Ureter (tissue), 1 donor: Measurements from ENCODE around the gene SYT8. TPM values are rescaled to one million over a fixed set of nuclear protein-coding genes. Genes with fewer than 3 reads are reported as not detected.

ENCODE experiments used
- DNase-seq: peaks from one replicate; pipeline ENCODE4 v3.0.0-alpha.2; 2020; ENCODE audit warnings: low spot score
- total RNA-seq: library from RNA; stranded (reverse); gene quantifications from one replicate; pipeline ENCODE4 v1.2.4, GENCODE V29; 2023
- donor health status: DM: yes; HTN: yes; CAD: no.

SYT8 gene
- total RNA-seq, 1 donor from 2014 or later: 159 TPM

GRCh38 chr11:1817511-1817910 lies 17.3 kb upstream of the SYT8 start:
- DNase-seq: no peak

GRCh38 chr11:1819074-1819473 lies 15.7 kb upstream of the SYT8 start:
- DNase-seq: no peak

GRCh38 chr11:1820463-1821325 lies 14.1 kb upstream of the SYT8 start:
- no peak for DNase-seq

- no peak for DNase-seq
Measured at GRCh38 chr11:1821562-1821961, 13.2 kb upstream of the SYT8 start.

GRCh38 chr11:1822648-1823375 lies 12.0 kb upstream of the SYT8 start:
- no peak for DNase-seq

- DNase-seq: no peak
Measured at GRCh38 chr11:1823376-1824220, 11.2 kb upstream of the SYT8 start.

GRCh38 chr11:1824221-1825038 lies 10.4 kb upstream of the SYT8 start:
- no peak for DNase-seq

- DNase-seq: no peak
Measured at GRCh38 chr11:1825039-1825740, 9.6 kb upstream of the SYT8 start.

- DNase-seq: no peak
Measured at GRCh38 chr11:1825785-1826451, 8.9 kb upstream of the SYT8 start.

- no peak for DNase-seq
Measured at GRCh38 chr11:1826552-1827094, 8.2 kb upstream of the SYT8 start.

- peak; percentile 85 for DNase-seq
Measured at GRCh38 chr11:1827095-1827813, 7.5 kb upstream of the SYT8 start.

- peak; percentile 41 for DNase-seq
Measured at GRCh38 chr11:1827931-1828330, 6.9 kb upstream of the SYT8 start.

GRCh38 chr11:1828542-1828941 lies 6.2 kb upstream of the SYT8 start:
- no peak for DNase-seq

GRCh38 chr11:1829039-1829820 lies 5.6 kb upstream of the SYT8 start:
- peak; percentile 63 for DNase-seq

GRCh38 chr11:1830004-1830321 lies 4.8 kb upstream of the SYT8 start:
- DNase-seq: no peak

GRCh38 chr11:1830322-1831223 lies 4.2 kb upstream of the SYT8 start:
- peak; percentile 93 for DNase-seq
